H9 (cell line): ENCODE measurements around the gene DPT. TPM values are rescaled to one million over a fixed set of nuclear protein-coding genes. Genes with fewer than 3 reads are reported as not detected.

ENCODE experiments used
- DNase-seq: peaks from one replicate; pipeline ENCODE4 v3.0.0-alpha.2; 2017
- H2AFZ ChIP-seq: one replicate; pipeline ENCODE4 v1.6.1; 2013; ENCODE audit warnings: mild to moderate bottlenecking, low read length, control low read depth, moderate library complexity
- H2AK5ac ChIP-seq: 2 replicates; pipeline ENCODE4 v1.6.1; 2013; ENCODE audit warnings: low read length, control low read depth, mixed read lengths; ENCODE audit not compliant: insufficient read length
- H2BK120ac ChIP-seq: one replicate; pipeline ENCODE4 v1.6.1; 2013; ENCODE audit warnings: low read depth, mild to moderate bottlenecking, low read length, control low read depth, inconsistent platforms; ENCODE audit not compliant: poor library complexity, severe bottlenecking
- H2BK12ac ChIP-seq: 2 replicates; pipeline ENCODE4 v1.6.1; 2013; ENCODE audit warnings: low read length, control low read depth, mixed read lengths, low read depth; ENCODE audit not compliant: insufficient read length
- H2BK15ac ChIP-seq: 2 replicates; pipeline ENCODE4 v1.6.1; 2013; ENCODE audit warnings: low read depth, low read length, control low read depth
- H2BK20ac ChIP-seq: one replicate; pipeline ENCODE4 v1.6.1; 2013; ENCODE audit warnings: low read depth, mild to moderate bottlenecking, low read length, control low read depth, inconsistent platforms; ENCODE audit not compliant: poor library complexity, severe bottlenecking
- H2BK5ac ChIP-seq: 2 replicates; pipeline ENCODE4 v1.6.1; 2013; ENCODE audit warnings: low read length, control low read depth, mixed read lengths; ENCODE audit not compliant: insufficient read length
- H3K14ac ChIP-seq: 2 replicates; pipeline ENCODE4 v1.6.1; 2013; ENCODE audit warnings: low read length, control low read depth; ENCODE audit not compliant: insufficient read depth
- H3K18ac ChIP-seq: 2 replicates; pipeline ENCODE4 v1.6.1; 2013; ENCODE audit warnings: low read depth, mild to moderate bottlenecking, mixed read lengths, low read length, control low read depth; ENCODE audit not compliant: insufficient read length
- H3K23ac ChIP-seq: 2 replicates; pipeline ENCODE4 v1.6.1; 2013; ENCODE audit warnings: low read length, control low read depth, mixed read lengths, low read depth; ENCODE audit not compliant: insufficient read length
- H3K23me2 ChIP-seq: 2 replicates; pipeline ENCODE4 v1.6.1; 2013; ENCODE audit warnings: low read depth, mild to moderate bottlenecking, mixed read lengths, low read length, control low read depth; ENCODE audit not compliant: insufficient read length, poor library complexity, severe bottlenecking
- H3K27ac ChIP-seq: 2 replicates; pipeline ENCODE4 v1.5.1; 2013; ENCODE audit warnings: low read length, control low read depth, mixed read lengths, low read depth; ENCODE audit not compliant: insufficient read length
- H3K27me3 ChIP-seq: 2 replicates; pipeline ENCODE4 v1.6.1; 2013; ENCODE audit warnings: low read length, control low read depth, inconsistent platforms; ENCODE audit not compliant: insufficient read depth
- H3K4ac ChIP-seq: 2 replicates; pipeline ENCODE4 v1.6.1; 2013; ENCODE audit warnings: low read depth, mild to moderate bottlenecking, control low read depth, inconsistent platforms, low read length, moderate library complexity
- H3K4me1 ChIP-seq: 2 replicates; pipeline ENCODE4 v1.6.1; 2013; ENCODE audit warnings: low read length, control low read depth, inconsistent platforms; ENCODE audit not compliant: insufficient read depth
- H3K4me2 ChIP-seq: 2 replicates; pipeline ENCODE4 v1.6.1; 2013; ENCODE audit warnings: low read length, control low read depth, mixed read lengths; ENCODE audit not compliant: insufficient read length, insufficient read depth
- H3K56ac ChIP-seq: 2 replicates; pipeline ENCODE4 v1.6.1; 2013; ENCODE audit warnings: low read depth, mild to moderate bottlenecking, mixed read lengths, low read length, control low read depth; ENCODE audit not compliant: insufficient read length
- H3K79me1 ChIP-seq: 2 replicates; pipeline ENCODE4 v1.6.1; 2013; ENCODE audit warnings: low read depth, mild to moderate bottlenecking, moderate library complexity, low read length, control low read depth, inconsistent platforms; ENCODE audit not compliant: insufficient read depth, poor library complexity, severe bottlenecking
- H3K79me2 ChIP-seq: 2 replicates; pipeline ENCODE4 v1.6.1; 2013; ENCODE audit warnings: low read length, control low read depth, inconsistent platforms; ENCODE audit not compliant: insufficient read depth
- H3K9ac ChIP-seq: 2 replicates; pipeline ENCODE4 v1.6.1; 2013; ENCODE audit warnings: low read length, control low read depth, mixed read lengths; ENCODE audit not compliant: insufficient read length; ENCODE audit errors: extremely low read depth
- H3K9me3 ChIP-seq: one replicate; pipeline ENCODE4 v1.6.1; 2013; ENCODE audit warnings: low read depth, low read length, inconsistent platforms; ENCODE audit not compliant: control insufficient read depth
- H3T11ph ChIP-seq: one replicate; pipeline ENCODE4 v1.6.1; 2013; ENCODE audit warnings: mild to moderate bottlenecking, low read length, control low read depth, inconsistent platforms
- H4K20me1 ChIP-seq: one replicate; pipeline ENCODE4 v1.6.1; 2013; ENCODE audit not compliant: control insufficient read depth, insufficient read length, insufficient read depth
- H4K5ac ChIP-seq: 2 replicates; pipeline ENCODE4 v1.6.1; 2013; ENCODE audit warnings: low read depth, mild to moderate bottlenecking, mixed read lengths, low read length, control low read depth; ENCODE audit not compliant: insufficient read length
- H4K8ac ChIP-seq: replicated peaks from 2 replicates; pipeline ENCODE4 v1.6.1; 2013; ENCODE audit warnings: low read length, control low read depth, mixed read lengths, low read depth; ENCODE audit not compliant: insufficient read length
- H4K91ac ChIP-seq: 2 replicates; pipeline ENCODE4 v1.6.1; 2013; ENCODE audit warnings: low read depth, mild to moderate bottlenecking, moderate library complexity, mixed read lengths, low read length, control low read depth; ENCODE audit not compliant: insufficient read length
- H3K27ac Mint-ChIP-seq, 3 experiments: 2 replicates in 2 of 3; 3 replicates in 1 of 3; pipeline ENCODE4 v1.8.0; 2020 to 2021; ENCODE audit warnings: mixed read lengths in 3 of 3, mild to moderate bottlenecking in 1 of 3, moderate library complexity in 1 of 3
- H3K27me3 Mint-ChIP-seq: 2 replicates; pipeline ENCODE4 v1.8.0; 2021; ENCODE audit warnings: low read depth, mild to moderate bottlenecking, moderate library complexity, mixed read lengths
- H3K36me3 Mint-ChIP-seq, 3 experiments: 2 replicates in 2 of 3; 3 replicates in 1 of 3; pipeline ENCODE4 v1.8.0; 2020 to 2021; ENCODE audit warnings: low read depth in 3 of 3, mixed read lengths in 3 of 3; ENCODE audit not compliant: insufficient read depth in 1 of 3
- H3K4me1 Mint-ChIP-seq, 2 experiments: 2 replicates each; pipeline ENCODE4 v1.8.0; 2020; ENCODE audit warnings: mixed read lengths in 2 of 2
- H3K4me3 Mint-ChIP-seq, 2 experiments: 2 replicates in 1 of 2; 3 replicates in 1 of 2; pipeline ENCODE4 v1.8.0; 2020 to 2021; ENCODE audit warnings: mild to moderate bottlenecking in 2 of 2, mixed read lengths in 2 of 2, moderate library complexity in 1 of 2
- H3K9me3 Mint-ChIP-seq, 2 experiments: 2 replicates in 1 of 2; 3 replicates in 1 of 2; pipeline ENCODE4 v1.8.0; 2020; ENCODE audit warnings: mild to moderate bottlenecking in 2 of 2, mixed read lengths in 2 of 2, moderate library complexity in 1 of 2
- CTCF ChIP-seq: fragments of 200-600 bp; sonication (generic); conservative IDR thresholded peaks from 3 replicates; pipeline ENCODE4 v1.8.0; 2021; ENCODE audit warnings: antibody characterized with exemption, mild to moderate bottlenecking
- WGBS: extraction: QIAGEN DNeasy Blood & Tissue Kit; methylation state at CpG from one replicate; pipeline ENCODE4 v1.1.7; 2013; ENCODE audit warnings: missing lambda C conversion rate, low lambda C conversion rate, mixed read lengths; ENCODE audit not compliant: insufficient read length; ENCODE audit errors: extremely low coverage; 5-methylcytosine and 5-hydroxymethylcytosine counted together
- total RNA-seq: library from RNA; stranded (reverse); gene quantifications from 2 replicates; pipeline ENCODE4 v1.2.1, GENCODE V29; 2021

Gene DPT
- total RNA-seq, 1 experiment from 2014 or later = not detected

GRCh38 chr1:168758503-168758902 is 29.5 kb upstream of the DPT start:
- Histone ChIP-seq H3K23me2 (peaks cover 2% of the 10 kb centered on the region), H3K4ac (no peak overlapping the region), H4K20me1 (no peaks in the 10 kb centered on the region), H3T11ph (no peak overlapping the region), H4K5ac (no peak overlapping the region), H2AK5ac (no peak overlapping the region), H3K4me1 (no peaks in the 10 kb centered on the region), H3K9ac (no peak overlapping the region), H2BK120ac (no peak overlapping the region), H3K79me1 (no peaks in the 10 kb centered on the region), H3K27ac (no peak overlapping the region), H3K14ac (no peak overlapping the region), H3K79me2 (no peaks in the 10 kb centered on the region), H2BK5ac (no peak overlapping the region), H3K9me3 (no peaks in the 10 kb centered on the region), H2BK12ac (no peak overlapping the region), H3K4me2 (no peak overlapping the region), H2BK15ac (no peak overlapping the region), H2BK20ac (no peak overlapping the region), H4K8ac (no peak overlapping the region), H2AFZ (no peak overlapping the region), H3K56ac (no peak overlapping the region), H3K23ac (no peak overlapping the region), H3K18ac (no peak overlapping the region), H4K91ac (no peak overlapping the region), H3K27me3 (no peaks in the 10 kb centered on the region)
- TF ChIP-seq CTCF = no peak
- Mint-ChIP-seq H3K4me3 (no peak overlapping the region), H3K27me3 (no peaks in the 10 kb centered on the region), H3K9me3 (no peaks in the 10 kb centered on the region; a peak in 1 of 5 replicates), H3K36me3 (no peaks in the 10 kb centered on the region), H3K4me1 (no peaks in the 10 kb centered on the region), H3K27ac (no peak overlapping the region)
- whole genome bisulfite sequencing = no CpG with 5 or more reads among the region's 1 CpG
- no peak for DNase-seq
